ENCODE measurements around the gene CYB5D1. TPM values are rescaled to one million over a fixed set of nuclear protein-coding genes. Genes with fewer than 3 reads are reported as not detected.

Gene CYB5D1
- total and polyA plus RNA-seq, 2 of the 8 experiments (the other 6 are each of a cell fraction or from before 2014, with no cell fraction given) = 11.0 to 18.0 TPM

DNA sequence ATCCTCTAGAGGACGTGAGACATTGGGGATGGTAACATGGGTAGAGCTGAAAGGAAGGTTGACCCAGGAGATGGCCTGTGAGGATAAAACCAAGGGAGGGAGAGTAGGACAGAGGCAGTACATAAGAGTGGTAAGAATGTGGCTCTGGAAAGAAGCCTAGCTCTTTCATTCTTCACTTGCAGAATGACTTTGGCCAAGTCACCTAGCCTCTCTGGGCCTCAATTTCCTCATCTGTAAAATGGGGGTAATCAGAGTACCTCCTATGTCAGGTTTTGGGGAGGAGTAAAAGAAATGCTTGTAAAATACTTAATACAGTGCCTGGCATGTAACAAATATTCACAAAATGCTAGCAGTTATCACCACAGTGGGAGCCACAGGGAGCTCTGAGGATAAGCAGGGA lies 16.9 kb upstream of the CYB5D1 start:
- TF ChIP-seq SP2 (IDR thresholded peaks at IDR 0.05; ENCODE audit: low read length) = no peak
- Histone ChIP-seq H2AK5ac (ENCODE audit: low read depth, low read length) (peak overlapping the region; percentile 33; the same call in 1 of the 2 replicates), H3K23me2 (ENCODE audit: low read depth, low read length) (peaks cover 45% of the 10 kb centered on the region), H2BK15ac (ENCODE audit: low read length) (no peak overlapping the region), H3K27ac (ENCODE audit: low read depth, low read length) (no peak overlapping the region), H3K14ac (ENCODE audit: insufficient read length) (no peak overlapping the region), H3K36me3 (ENCODE audit: control insufficient read depth in 2 of 4, insufficient read depth in 4 of 4, low read length in 3 of 4) (no peaks in the 10 kb centered on the region), H2BK20ac (ENCODE audit: low read length) (no peak overlapping the region), H2BK12ac (ENCODE audit: low read depth, low read length) (0 out of 2 replicates have a peak overlapping the region, but pooled peaks have one; percentile 77), H4K20me1 (replicated peaks in 1 of 2; ENCODE audit: control insufficient read depth in 1 of 2, insufficient read depth in 2 of 2, low read length in 2 of 2) (peaks cover 12 to 40% of the 10 kb centered on the region in 2 experiments), H3K56ac (replicated peaks; ENCODE audit: insufficient read length, low read depth, low read length) (no peak overlapping the region), H3K4me2 (ENCODE audit: insufficient read depth in 1 of 2, low read depth in 2 of 2, low read length in 2 of 2) (peak overlapping the region; percentile 96 to 100; a peak in 3 of 4 replicates), H3K9ac (replicated peaks in 1 of 4; ENCODE audit: extremely low read depth in 1 of 4, low read depth in 3 of 4, low read length in 3 of 4) (no peak overlapping the region), H3K4ac (replicated peaks; ENCODE audit: insufficient read length, low read depth, low read length) (no peak overlapping the region), H3K23ac (ENCODE audit: insufficient read length) (no peak overlapping the region), H3K4me1 (replicated peaks in 1 of 4; ENCODE audit: control insufficient read depth in 3 of 4, insufficient read depth in 4 of 4, low read length in 3 of 4) (peaks cover 10 to 37% (median 21%) of the 10 kb centered on the region in 4 experiments), H3K79me1 (ENCODE audit: low read depth, low read length) (no peaks in the 10 kb centered on the region), H3K18ac (ENCODE audit: extremely low read depth, low read length) (no peak overlapping the region), H3K9me3 (ENCODE audit: insufficient read depth in 2 of 2, low read depth in 1 of 2, low read length in 1 of 2) (no peaks in the 10 kb centered on the region), H3K4me3 (ENCODE audit: extremely low read depth in 1 of 4, insufficient read depth in 2 of 4, low read depth in 3 of 4, low read length in 4 of 4) (peak overlapping the region in 2 of 4 experiments; percentile 90 to 98; a peak in 4 of 8 replicates), H3K79me2 (ENCODE audit: control insufficient read depth in 1 of 2, insufficient read depth in 2 of 2, low read length in 2 of 2) (no peaks in the 10 kb centered on the region), H2BK120ac (replicated peaks; ENCODE audit: low read depth, low read length) (no peak overlapping the region), H4K5ac (ENCODE audit: insufficient read length, low read depth, low read length) (no peak overlapping the region), H4K8ac (ENCODE audit: extremely low read depth, insufficient read depth, low read length) (no peak overlapping the region), H4K91ac (replicated peaks; ENCODE audit: insufficient read length, low read length) (no peak overlapping the region), H2AFZ (ENCODE audit: low read length) (no peak overlapping the region), H2BK5ac (ENCODE audit: low read depth, low read length) (no peak overlapping the region), H3K27me3 (replicated peaks in 1 of 4; ENCODE audit: control insufficient read depth in 3 of 4, extremely low read depth in 1 of 4, insufficient read depth in 3 of 4, low read length in 3 of 4) (peaks cover 18 to 53% (median 47%) of the 10 kb centered on the region in 4 experiments)
- CTCF ChIA-PET (ENCODE audit: partially characterized antibody) = interaction anchor here (0.6 to 5.0 kb wide), 6 partner anchors 10 to 741 kb away, joined by 3 to 25 read pairs (median 6); no protein-coding TSS in a partner anchor
- FAIRE-seq (no peak), DNase-seq (ENCODE audit: low read depth in 1 of 2, low spot score in 2 of 2) (no peak)
- POLR2A ChIA-PET (ENCODE audit: partially characterized antibody) = interaction anchor here (0.6 to 5.2 kb wide), 3 partner anchors 11 to 155 kb away, joined by 3 to 34 read pairs (median 5); partner anchors contain the start of genes NAA38 and TMEM88
- 64% methylated on average over 1 of the region's 1 CpG; no CpG with 5 or more reads in 1 of the 2 experiments for WGBS, 2 experiments (ENCODE audit: extremely low coverage in 1 of 2, insufficient coverage in 1 of 2, insufficient read length in 1 of 2, insufficient replicate concordance in 2 of 2, low coverage in 1 of 2, low lambda C conversion rate in 2 of 2, missing lambda C conversion rate in 1 of 2)

Measured in H1 (cell line).